Aorta (tissue), 5 donors: ENCODE measurements around the gene DHX9. TPM values are rescaled to one million over a fixed set of nuclear protein-coding genes. Genes with fewer than 3 reads are reported as not detected.

Source experiments
- ATAC-seq: fragments of 200-7000 bp; cut with Tn5 transposase; one replicate; pipeline ENCODE4 v1.9.1; 2022; ENCODE audit warnings: moderate library complexity; ENCODE audit not compliant: low FRiP score
- DNase-seq, 2 donors: peaks; one replicate each; pipeline ENCODE4 v3.0.0-alpha.2; 2020
- H3K27ac ChIP-seq, 2 donors: one replicate each; pipeline ENCODE4 v1.5.1; 2013; ENCODE audit warnings: low read length in 2 of 2, mild to moderate bottlenecking in 2 of 2, moderate library complexity in 2 of 2, control low read depth in 1 of 2, inconsistent platforms in 1 of 2, low read depth in 1 of 2
- H3K27me3 ChIP-seq, 2 donors: one replicate each; pipeline ENCODE4 v1.6.1; 2013; ENCODE audit warnings: control low read depth in 1 of 2, low read length in 1 of 2, mild to moderate bottlenecking in 1 of 2, moderate library complexity in 1 of 2; ENCODE audit not compliant: insufficient read depth in 2 of 2, control insufficient read depth in 1 of 2
- H3K36me3 ChIP-seq, 2 donors: one replicate each; pipeline ENCODE4 v1.6.1; 2013; ENCODE audit warnings: control low read depth in 1 of 2, low read length in 1 of 2, mild to moderate bottlenecking in 1 of 2; ENCODE audit not compliant: insufficient read depth in 2 of 2, control insufficient read depth in 1 of 2
- H3K4me1 ChIP-seq, 2 donors: one replicate each; pipeline ENCODE4 v1.6.1; 2013; ENCODE audit warnings: low read length in 2 of 2, control low read depth in 1 of 2, mild to moderate bottlenecking in 1 of 2, moderate library complexity in 1 of 2; ENCODE audit not compliant: insufficient read depth in 2 of 2, control insufficient read depth in 1 of 2
- H3K4me3 ChIP-seq, 2 donors: one replicate each; pipeline ENCODE4 v1.5.1; 2013; ENCODE audit warnings: low read length in 2 of 2, control low read depth in 1 of 2, mild to moderate bottlenecking in 1 of 2
- H3K9me3 ChIP-seq: one replicate; pipeline ENCODE4 v1.6.1; 2013; ENCODE audit warnings: mild to moderate bottlenecking, low read length; ENCODE audit not compliant: control insufficient read depth
- WGBS, 2 donors: extraction: QIAGEN DNeasy Blood & Tissue Kit; methylation state at CpG; one replicate each; pipeline ENCODE4 v1.1.7; 2013; 5-methylcytosine and 5-hydroxymethylcytosine counted together
- intact Hi-C, 2 donors: fragments of 100-400 bp; cut with DNase I; formaldehyde crosslinking; loops; one replicate each; pipeline versions ENCODE4 v1.14.2 to v1.15.0; 2022
- long read RNA-seq, 2 donors: library from polyadenylated mRNA; unstranded; transcript quantifications; one replicate each; pipeline ENCODE4 v2.0.0, GENCODE V29; 2020 to 2021
- polyA plus RNA-seq, 2 donors: library from polyadenylated mRNA; stranded (reverse); fragments of 200-250 nt; gene quantifications; one replicate each; pipeline ENCODE4 v1.2.3, GENCODE V29; 2013
- total RNA-seq, 2 donors: library from RNA; stranded (reverse); fragmentation: NEBNext Ultra II Directional; extraction: Animal tissue kit (Norgen Biotek cat#: 25700); gene quantifications; one replicate each; pipeline ENCODE4 v1.2.1, GENCODE V29; 2021
- donor health status: healthy with polysubstance abuse.
- donor health status: Bipolar disorder and iron deficiency.
- donor health status: DM: no; HTN: no; CAD: no.
- donor health status: DM: no; HTN: no; CAD: no.
- donor health status: DM: yes; HTN: yes; CAD: no.

The DHX9 gene
- total RNA-seq (10 to 100 TPM; 91.5 to 95.9 TPM), polyA plus RNA-seq (10 to 100 TPM; 32.2 to 53.8 TPM)
- long read RNA-seq, donor 1, full-length matches to known transcripts = 2 of 19 reads
- long read RNA-seq, donor 1, partial matches to known transcripts = 14 of 19 reads
- long read RNA-seq, donor 1, other reads (novel, unspliced or antisense) = 3 of 19 reads
- long read RNA-seq, donor 2, full-length matches to known transcripts = 11 of 26 reads
- long read RNA-seq, donor 2, partial matches to known transcripts = 10 of 26 reads
- long read RNA-seq, donor 2, other reads (novel, unspliced or antisense) = 5 of 26 reads

DNA sequence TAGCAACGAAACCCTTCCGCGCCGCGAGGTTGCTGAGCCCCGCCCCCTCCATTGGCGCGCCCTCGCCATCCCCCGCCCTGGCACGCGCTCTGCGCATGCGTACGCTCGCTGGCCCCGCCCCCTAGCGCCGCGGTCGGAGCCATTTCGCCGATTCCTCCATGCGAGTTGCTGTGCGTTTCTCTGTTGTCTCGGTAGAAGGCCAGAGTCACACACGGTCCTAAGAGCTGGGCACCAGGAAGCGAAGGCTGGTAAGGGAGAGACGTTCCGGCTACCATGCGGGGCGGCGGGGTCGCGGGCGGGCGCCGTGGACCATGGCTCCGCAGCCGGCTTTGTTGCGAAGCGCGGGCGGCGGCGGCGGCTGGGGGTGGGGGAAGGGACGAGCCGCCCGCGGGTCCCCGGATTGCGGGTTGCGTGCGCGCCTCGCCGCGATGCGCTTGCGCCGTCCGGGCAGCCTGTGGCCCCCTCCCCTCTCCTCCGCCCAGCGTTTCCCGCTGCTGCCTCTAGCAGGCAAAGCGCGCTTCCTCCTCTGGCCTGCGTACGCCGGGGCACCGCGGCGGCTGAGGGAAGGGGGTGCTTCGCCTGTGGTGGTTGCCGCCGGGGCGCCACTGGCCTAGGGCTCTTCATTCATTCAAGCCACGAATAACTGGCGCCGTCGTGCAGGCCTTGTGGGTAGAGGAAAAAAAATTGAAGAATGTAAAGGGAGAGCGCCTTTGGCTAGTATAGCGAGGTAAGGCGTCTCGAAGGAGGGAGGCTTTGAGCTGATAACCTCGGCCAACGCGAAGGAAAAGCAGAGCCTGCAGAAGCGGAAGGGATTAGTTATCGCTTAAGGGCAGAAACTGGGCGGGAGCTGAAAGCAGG lies at the start of gene DHX9:
Gene DHX9 (plus strand): TSS at position 139 of the 858 bp plus-strand sequence. CDS start 3,220 bp downstream, outside the sequence.
- H3K4me3 ChIP-seq = peak within 1 kb of the TSS; percentile 48 to 78
- peak; percentile 98 for ATAC-seq
- H3K36me3 ChIP-seq = no peaks in the 10 kb centered on the region
- no peaks in the 10 kb centered on the region for H3K4me1 ChIP-seq
- no peaks in the 10 kb centered on the region for H3K27me3 ChIP-seq
- intact Hi-C loops = loop anchor here in 1 of 2 donors (5.0 kb wide), 1 partner anchor 37 kb away; no protein-coding TSS in a partner anchor
- peak within 1 kb of the TSS in 1 of 2 donors; percentile 75 for H3K27ac ChIP-seq
- no peaks in the 10 kb centered on the region for H3K9me3 ChIP-seq
- DNase-seq = peak; percentile 95 to 99
- 0 to 1% methylated on average over 83 to 92 of the region's 92 CpGs for WGBS, 2 donors

DNA sequence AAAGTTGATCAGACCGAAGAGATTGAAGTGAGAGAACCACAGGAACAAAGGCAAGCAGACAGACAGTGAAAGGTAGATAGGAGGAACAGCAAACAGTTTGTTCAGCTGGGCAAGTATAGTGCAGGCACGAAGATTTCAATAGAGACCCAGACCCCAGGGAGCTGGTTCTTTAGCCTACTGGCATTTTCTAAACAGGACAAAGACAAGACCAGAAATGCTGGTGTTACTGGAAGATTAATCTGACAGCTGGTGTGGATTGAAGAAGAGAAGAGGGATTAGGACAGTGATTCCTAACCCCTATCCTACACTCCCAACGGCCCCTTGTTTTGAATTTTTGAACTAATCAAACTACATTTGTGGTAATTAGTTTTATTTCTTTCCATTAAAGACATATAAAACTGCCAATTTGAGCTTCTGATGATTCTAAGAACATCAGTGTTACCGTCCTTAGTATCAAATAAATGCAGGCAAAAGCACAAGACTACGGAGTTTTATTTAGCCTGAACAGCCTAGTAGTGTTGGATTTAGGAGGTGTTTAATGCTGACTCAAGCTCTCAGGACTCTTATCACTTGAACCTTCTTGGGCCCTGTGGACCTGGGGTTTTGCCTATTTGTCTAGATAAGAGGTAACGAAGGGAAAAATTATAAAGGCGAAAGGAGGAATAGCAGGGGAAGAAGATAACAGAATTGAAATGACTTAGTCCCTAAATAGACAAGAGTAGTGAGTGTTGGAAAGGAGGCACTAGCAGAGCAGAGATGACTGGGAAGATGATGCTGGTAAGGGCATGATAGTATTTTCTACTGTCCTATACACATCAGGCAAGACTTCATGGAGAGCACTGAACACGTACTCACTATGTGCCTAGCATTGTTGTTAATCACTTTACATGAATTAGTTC lies 47.6 kb upstream of the DHX9 start:
- intact Hi-C loops = no loop called here
- Histone ChIP-seq H3K27me3 (no peaks in the 10 kb centered on the region), H3K27ac (no peak overlapping the region), H3K9me3 (no peaks in the 10 kb centered on the region), H3K4me3 (no peak overlapping the region), H3K4me1 (no peaks in the 10 kb centered on the region), H3K36me3 (peaks cover 0 to 2% of the 10 kb centered on the region in 2 donors)
- whole genome bisulfite sequencing, 2 donors = 91 to 93% methylated on average over 8 of the region's 8 CpGs
- DNase-seq (no peak), ATAC-seq (no peak)

DNA sequence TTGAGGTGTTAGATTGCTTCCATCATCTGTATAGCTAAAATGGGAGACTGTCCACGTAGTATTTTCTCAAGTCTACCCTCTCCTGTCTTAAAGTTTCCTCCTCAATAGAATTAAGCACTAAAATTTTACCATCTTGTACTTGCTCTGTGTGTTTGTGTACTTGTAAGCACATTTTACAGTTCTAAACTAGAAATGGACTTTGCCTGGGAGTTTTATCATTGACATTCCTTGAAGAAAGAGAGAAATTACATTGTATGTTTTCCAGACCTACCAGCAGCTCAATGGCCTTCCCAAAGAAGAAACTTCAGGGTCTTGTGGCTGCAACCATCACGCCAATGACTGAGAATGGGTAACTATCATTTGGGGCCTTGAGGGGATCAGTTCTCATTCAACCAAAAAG lies 45.1 kb upstream of the DHX9 start:
- no peak overlapping the region for H3K4me3 ChIP-seq
- H3K4me1 ChIP-seq = no peaks in the 10 kb centered on the region
- WGBS, 2 donors = 93 to 95% methylated on average over 2 of the region's 2 CpGs
- DNase-seq (no peak), ATAC-seq (no peak)
- H3K36me3 ChIP-seq = peaks cover 0 to 2% of the 10 kb centered on the region in 2 donors
- H3K27ac ChIP-seq = no peak overlapping the region
- no peaks in the 10 kb centered on the region for H3K9me3 ChIP-seq
- intact Hi-C loops = no loop called here
- H3K27me3 ChIP-seq = no peaks in the 10 kb centered on the region

DNA sequence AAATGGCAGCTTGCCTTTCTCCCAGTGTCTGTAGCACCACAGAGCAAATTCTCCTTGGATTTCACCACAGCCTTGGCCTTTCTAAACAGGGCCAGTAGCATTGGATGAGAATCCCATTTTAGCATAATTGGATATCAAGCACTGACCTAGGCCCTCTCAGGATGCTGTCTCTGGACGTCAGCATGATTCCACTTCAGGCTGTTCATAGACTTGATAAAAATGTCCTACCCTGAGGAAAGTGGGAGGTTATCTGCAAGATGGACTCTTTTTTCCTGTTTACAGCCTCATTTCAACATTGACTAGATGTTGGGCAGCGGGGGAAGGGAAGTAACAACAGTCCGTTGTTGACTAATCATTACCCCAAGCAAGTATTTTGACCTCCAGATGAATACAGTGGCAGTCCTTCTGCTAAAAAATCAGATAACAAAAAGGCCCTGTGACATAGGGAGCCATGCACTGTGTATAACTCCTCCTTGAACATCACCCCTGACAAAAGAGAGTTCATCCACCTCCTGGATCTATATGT lies 44.4 kb upstream of the DHX9 start:
- H3K9me3 ChIP-seq = no peaks in the 10 kb centered on the region
- peaks cover 0 to 2% of the 10 kb centered on the region in 2 donors for H3K36me3 ChIP-seq
- no peak overlapping the region for H3K27ac ChIP-seq
- 87 to 99% methylated on average over 3 of the region's 3 CpGs for WGBS, 2 donors
- DNase-seq (no peak), ATAC-seq (no peak)
- no peaks in the 10 kb centered on the region for H3K27me3 ChIP-seq
- no peak overlapping the region for H3K4me3 ChIP-seq
- intact Hi-C loops = no loop called here
- no peaks in the 10 kb centered on the region for H3K4me1 ChIP-seq

DNA sequence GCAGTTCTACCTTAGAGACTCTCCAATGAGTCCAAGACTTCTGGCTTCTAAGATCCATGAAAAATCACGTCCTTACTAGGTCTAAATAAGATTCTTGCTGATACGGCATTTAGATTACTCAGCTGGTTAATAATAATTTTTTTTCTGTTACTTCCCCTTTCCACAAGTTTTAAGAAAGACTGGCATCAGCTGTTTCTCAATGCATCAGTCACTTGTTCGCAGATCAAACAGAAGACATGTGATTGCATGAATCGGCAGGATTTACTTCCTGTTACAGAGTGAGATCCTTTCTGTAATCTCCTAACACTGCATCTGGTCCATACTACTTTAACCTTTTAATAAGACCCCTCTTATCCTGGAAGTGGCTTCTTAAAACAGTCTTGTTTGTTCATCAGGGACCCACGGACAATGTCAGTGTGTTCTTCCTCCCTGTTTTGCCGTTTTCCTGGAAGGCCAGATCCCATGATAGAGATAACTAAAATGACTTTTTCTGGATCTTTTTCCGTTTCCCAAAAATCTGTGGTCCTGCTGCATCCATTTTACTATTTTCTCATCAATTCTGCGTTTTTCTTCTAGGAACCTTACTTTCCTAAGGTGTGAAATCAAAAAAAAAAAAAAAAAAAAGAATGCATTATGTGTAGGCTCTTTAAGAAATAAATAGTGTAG lies 43.5 kb upstream of the DHX9 start:
- H3K4me3 ChIP-seq = no peak overlapping the region
- no peak overlapping the region for H3K27ac ChIP-seq
- no peaks in the 10 kb centered on the region for H3K4me1 ChIP-seq
- H3K36me3 ChIP-seq = peaks cover 0 to 2% of the 10 kb centered on the region in 2 donors
- no peak for ATAC-seq
- intact Hi-C loops = no loop called here
- 86% methylated on average over 8 of the region's 8 CpGs for WGBS, 2 donors
- no peak for DNase-seq
- H3K9me3 ChIP-seq = no peaks in the 10 kb centered on the region
- no peaks in the 10 kb centered on the region for H3K27me3 ChIP-seq

DNA sequence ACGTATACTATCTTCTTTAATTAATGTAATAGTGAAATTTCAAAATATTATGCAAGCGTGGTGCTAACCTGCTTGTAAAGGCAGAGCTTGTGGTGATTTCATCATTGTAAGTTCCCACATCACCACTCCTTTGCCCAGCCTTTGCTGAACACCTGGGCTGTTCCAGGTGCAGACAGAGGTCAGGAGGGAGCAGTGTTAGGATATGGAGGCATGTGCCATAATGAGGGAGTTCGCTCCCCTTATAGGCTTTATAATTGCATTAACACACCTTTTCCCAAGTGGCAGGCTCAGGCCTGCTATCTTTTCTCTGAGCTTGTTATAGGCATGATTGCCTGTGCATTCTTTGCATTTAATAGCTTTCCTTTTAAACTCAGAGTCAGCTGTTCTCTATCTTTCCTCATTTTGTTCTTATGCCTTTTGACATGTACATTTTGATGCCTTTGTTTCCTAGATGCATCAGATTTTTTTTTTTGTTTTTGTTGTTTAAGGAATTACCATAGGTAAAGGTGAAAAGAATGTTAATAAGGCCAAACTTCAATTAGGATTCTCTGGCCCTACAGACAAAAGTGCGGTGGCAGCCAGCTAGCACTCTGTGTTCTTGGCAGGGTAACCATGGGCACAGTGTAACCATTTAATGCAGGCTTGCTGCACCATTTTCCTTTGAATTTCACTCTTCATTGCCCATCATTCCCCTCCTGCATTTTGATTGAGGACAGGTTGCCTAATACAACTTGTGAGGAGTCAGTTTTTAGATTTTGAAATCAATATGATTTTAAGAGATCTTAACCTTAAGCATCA lies 36.9 kb upstream of the DHX9 start:
- no peaks in the 10 kb centered on the region for H3K4me1 ChIP-seq
- H3K27me3 ChIP-seq = no peaks in the 10 kb centered on the region
- H3K9me3 ChIP-seq = no peaks in the 10 kb centered on the region
- intact Hi-C loops = loop anchor here in 1 of 2 donors (5.0 kb wide), 1 partner anchor 35 kb away; the partner anchor contains the start of gene DHX9
- H3K36me3 ChIP-seq = peaks cover 0 to 1% of the 10 kb centered on the region in 2 donors
- DNase-seq (no peak), ATAC-seq (no peak)
- H3K27ac ChIP-seq = no peak overlapping the region
- no peak overlapping the region for H3K4me3 ChIP-seq
- WGBS, 2 donors = 81 to 93% methylated on average over 4 of the region's 4 CpGs

DNA sequence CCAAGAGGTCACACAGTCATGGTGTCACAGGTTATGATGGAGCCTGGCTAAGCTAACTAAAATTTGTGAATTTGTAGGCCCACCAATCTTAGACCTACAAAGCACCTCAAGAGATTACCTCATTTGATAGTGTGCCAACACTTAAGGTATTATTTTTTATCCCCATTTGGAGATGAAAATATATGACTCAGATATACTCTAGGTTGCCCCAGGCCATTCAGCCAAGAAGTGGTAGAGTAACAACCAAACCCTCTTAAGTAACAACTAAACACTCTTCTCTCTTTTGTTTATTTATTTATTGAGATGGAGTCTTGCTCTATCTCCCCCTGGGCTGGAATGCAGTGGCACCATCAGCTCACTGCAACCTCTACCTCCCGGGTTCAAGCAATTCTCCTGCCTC lies 35.3 kb upstream of the DHX9 start:
- H3K9me3 ChIP-seq = no peaks in the 10 kb centered on the region
- intact Hi-C loops = loop anchor here in 1 of 2 donors (5.0 kb wide), 1 partner anchor 33 kb away; the partner anchor contains the start of gene DHX9
- no peaks in the 10 kb centered on the region for H3K4me1 ChIP-seq
- no peaks in the 10 kb centered on the region for H3K27me3 ChIP-seq
- 93 to 95% methylated on average over 1 of the region's 1 CpG for WGBS, 2 donors
- peaks cover 0 to 1% of the 10 kb centered on the region in 2 donors for H3K36me3 ChIP-seq
- H3K4me3 ChIP-seq = no peak overlapping the region
- DNase-seq (no peak), ATAC-seq (no peak)
- H3K27ac ChIP-seq = no peak overlapping the region
